HEK293T (cell line): ENCODE data around the gene MTOR.

Source experiments
- HDGF ChIP-seq: fragments of 450-650 bp; IDR thresholded peaks from 2 replicates; pipeline ENCODE4 v1.6.1; 2017; ENCODE audit warnings: antibody characterized with exemption, borderline replicate concordance
- PKNOX1 ChIP-seq: fragments of 450-650 bp; IDR thresholded peaks from 2 replicates; pipeline ENCODE4 v1.6.1; 2016
- SP1 ChIP-seq: fragments of 450-650 bp; IDR thresholded peaks from 2 replicates; pipeline ENCODE4 v1.6.1; 2017

GRCh38 chr1:11211925-11212587 lies 50.3 kb downstream of the MTOR start:
- TF ChIP-seq SP1: no peak
- TF ChIP-seq PKNOX1: no peak
- TF ChIP-seq HDGF: no peak
